A549 treated with dexamethasone at 1 μM for 4 hours (cell line): ENCODE results near the gene ARHGAP35. TPM values are rescaled to one million over a fixed set of nuclear protein-coding genes. Genes with fewer than 3 reads are reported as not detected.

Experiments
- total RNA-seq: library from RNA; stranded (reverse); fragments of 200-300 nt; extraction: Qiagen RNA extraction; gene quantifications from 5 replicates; pipeline ENCODE4 v1.2.3, GENCODE V29; 2022

ARHGAP35 gene
- total RNA-seq = 22.0 to 36.1 TPM (median 34.3 TPM) in 5 replicates

DNA sequence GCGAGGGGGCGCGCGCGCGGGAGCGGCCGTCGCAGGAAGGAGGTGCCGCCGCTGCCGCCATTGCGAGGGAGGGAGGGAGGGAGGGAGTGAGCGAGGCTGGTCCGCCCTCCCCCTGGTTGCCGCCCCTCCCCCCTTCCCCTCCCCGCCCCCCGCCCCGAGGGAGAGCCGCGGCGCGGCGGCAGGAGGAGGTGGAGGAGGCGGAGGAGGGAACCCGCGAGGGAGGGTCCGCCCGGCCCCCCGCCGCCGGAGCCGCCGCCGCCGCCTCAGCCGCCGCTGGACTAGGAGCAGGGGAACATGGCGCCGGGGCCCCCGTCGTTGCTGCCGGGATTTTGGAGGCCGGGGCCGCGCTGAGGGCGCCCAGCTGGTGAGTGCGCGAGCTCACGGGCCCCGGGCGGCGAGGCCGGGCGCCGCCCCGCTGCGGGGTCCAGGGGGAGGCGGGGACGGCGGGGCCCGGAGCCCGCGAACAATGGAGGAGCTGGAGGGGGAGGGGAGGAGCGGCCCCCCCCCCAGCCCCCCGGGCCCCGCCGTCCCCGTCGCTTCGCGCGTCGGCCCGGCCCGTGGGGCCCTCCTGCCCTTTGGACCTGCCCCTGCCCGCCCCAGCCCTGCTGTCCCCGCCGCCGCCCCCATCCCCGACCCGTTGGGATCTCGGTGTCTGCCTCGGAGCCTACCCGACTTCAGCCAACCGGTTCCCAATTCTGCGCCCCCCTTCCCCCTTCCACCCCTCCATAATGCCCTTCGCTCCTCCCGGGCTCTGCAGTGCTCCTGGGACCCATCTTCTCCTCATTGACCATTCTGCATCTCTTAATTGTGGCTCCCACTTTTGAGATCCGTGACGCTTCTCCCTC, at the start of gene ARHGAP35:
Gene ARHGAP35, plus strand, starts transcription at position 152 of the 845 bp plus-strand sequence. CDS start 57,679 bp downstream, outside the sequence.

DNA sequence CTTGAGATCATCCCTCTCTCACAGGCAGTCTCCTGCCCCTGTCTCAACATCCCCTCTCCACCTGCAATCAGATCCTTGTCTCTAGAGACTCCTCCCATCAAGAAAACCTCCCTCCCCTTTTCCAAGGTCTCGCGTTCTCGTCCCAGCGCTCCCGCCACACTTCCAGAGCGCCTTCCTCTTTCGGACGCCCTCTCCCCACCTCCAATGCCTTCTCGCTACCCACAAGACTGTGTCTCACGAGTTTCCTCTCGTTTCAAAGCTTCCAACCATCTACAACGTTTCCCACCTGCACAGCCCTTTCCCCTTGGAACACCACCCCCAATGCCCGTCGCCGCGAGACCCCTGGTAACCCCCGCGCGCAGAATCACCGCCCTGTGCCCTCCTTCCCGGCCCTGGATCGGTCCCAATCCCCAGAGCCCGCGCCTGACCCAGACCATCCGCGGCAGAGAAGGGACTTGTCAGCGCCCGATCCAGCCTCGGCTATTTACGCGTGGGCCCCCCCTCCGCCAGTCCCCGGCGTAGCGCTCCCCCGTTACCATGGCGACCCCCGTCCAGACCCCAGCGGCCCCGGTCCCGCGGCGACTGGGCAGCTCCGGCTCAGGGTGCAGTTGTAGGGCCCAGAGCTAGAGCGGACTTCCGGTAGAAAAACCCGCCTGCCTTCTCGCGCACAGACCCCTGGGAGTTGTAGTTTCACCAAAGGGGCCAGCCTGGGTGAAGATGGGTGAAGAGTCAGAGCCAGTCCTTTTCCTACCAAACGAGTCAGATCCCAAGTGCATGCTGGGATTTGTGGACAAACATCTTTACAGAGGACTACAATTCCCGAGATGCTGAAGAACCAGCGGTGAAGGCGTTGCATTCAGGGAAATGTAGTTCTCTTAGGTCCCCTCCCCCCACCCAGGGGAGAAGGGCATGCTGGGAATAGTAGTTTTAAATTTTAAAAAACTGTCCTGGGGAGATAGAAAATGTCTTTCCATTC, 10.3 kb upstream of the ARHGAP35 start, which contains the start of gene AP2S1:
Gene AP2S1, minus strand, starts transcription at position 619 of the 976 bp plus-strand sequence. Its CDS starts 80 bp downstream, at position 539.

Other genes with a start within 250 kb of the ARHGAP35 start
- 0.14 TPM in 1 of 5 replicates, not detected in the others for gene PTGIR, start 235.9 kb upstream of the ARHGAP35 start, total RNA-seq
- gene GNG8, start 224.8 kb upstream of the ARHGAP35 start, total RNA-seq = not detected in 5 replicates
- gene DACT3, start 199.8 kb upstream of the ARHGAP35 start, total RNA-seq = 0.17 to 0.29 TPM (median 0.26 TPM) in 5 replicates
- 19.7 to 33.9 TPM (median 28.2 TPM) in 5 replicates for gene PRKD2, start 143.9 kb upstream of the ARHGAP35 start, total RNA-seq
- gene FKRP, start 114.9 kb upstream of the ARHGAP35 start, total RNA-seq = 14.1 to 21.1 TPM (median 19.7 TPM) in 5 replicates
- gene STRN4, start 114.5 kb upstream of the ARHGAP35 start, total RNA-seq = 53.3 to 91.6 TPM (median 86.9 TPM) in 5 replicates
- gene SLC1A5, start 72.4 kb upstream of the ARHGAP35 start, total RNA-seq = 201 to 260 TPM (median 234 TPM) in 5 replicates
- gene AP2S1, start 10.2 kb upstream of the ARHGAP35 start, total RNA-seq = 248 to 266 TPM (median 249 TPM) in 5 replicates
- gene NPAS1, start 158.8 kb downstream of the ARHGAP35 start, total RNA-seq = 4.8 to 7.5 TPM (median 5.8 TPM) in 5 replicates
- 28.9 to 65.7 TPM (median 55.6 TPM) in 5 replicates for gene TMEM160, start 187.6 kb downstream of the ARHGAP35 start, total RNA-seq